ENCODE measurements around the gene CSNK1G3. TPM values are rescaled to one million over a fixed set of nuclear protein-coding genes. Genes with fewer than 3 reads are reported as not detected.

The CSNK1G3 gene
- total and polyA plus RNA-seq, 9 donors, result 16.6 to 46.5 (median 23.0) TPM

DNA sequence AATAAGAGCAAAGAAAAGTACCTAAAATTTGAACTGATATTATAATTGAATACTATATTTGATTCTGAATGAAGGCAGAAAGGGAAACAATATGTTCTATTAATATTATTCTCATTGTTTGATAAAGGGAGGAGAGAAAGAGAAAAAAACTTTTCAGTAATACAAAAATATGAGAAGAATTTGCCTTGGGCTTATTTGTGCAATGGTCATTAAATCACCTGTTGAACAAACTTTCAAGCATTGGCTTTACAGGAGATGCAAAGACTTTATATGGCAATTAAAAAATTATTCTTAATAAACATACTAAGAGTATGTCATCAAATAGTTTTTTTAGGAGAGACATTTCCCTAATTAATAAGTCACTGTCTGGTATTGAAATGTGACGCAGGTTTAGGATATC lies 85.0 kb downstream of the CSNK1G3 start:
- no peaks in the 10 kb centered on the region for H3K27me3 ChIP-seq (ENCODE audit: control insufficient read depth, insufficient read depth, low read length)
- no peaks in the 10 kb centered on the region for H3K4me1 ChIP-seq (ENCODE audit: control insufficient read depth, insufficient read depth, low read length)
- H3K27ac ChIP-seq (ENCODE audit: low read length), result no peak overlapping the region
- H3K9me3 ChIP-seq (replicated peaks; ENCODE audit: control insufficient read depth, low read depth, low read length), result no peaks in the 10 kb centered on the region
- peaks cover 6% of the 10 kb centered on the region for H3K36me3 ChIP-seq (ENCODE audit: control insufficient read depth, insufficient read depth, low read length)
- WGBS (ENCODE audit: insufficient coverage), result no CpG with 5 or more reads among the region's 1 CpG
- no peak overlapping the region for H3K4me3 ChIP-seq (ENCODE audit: low read length)
- no peak for DNase-seq

DNA sequence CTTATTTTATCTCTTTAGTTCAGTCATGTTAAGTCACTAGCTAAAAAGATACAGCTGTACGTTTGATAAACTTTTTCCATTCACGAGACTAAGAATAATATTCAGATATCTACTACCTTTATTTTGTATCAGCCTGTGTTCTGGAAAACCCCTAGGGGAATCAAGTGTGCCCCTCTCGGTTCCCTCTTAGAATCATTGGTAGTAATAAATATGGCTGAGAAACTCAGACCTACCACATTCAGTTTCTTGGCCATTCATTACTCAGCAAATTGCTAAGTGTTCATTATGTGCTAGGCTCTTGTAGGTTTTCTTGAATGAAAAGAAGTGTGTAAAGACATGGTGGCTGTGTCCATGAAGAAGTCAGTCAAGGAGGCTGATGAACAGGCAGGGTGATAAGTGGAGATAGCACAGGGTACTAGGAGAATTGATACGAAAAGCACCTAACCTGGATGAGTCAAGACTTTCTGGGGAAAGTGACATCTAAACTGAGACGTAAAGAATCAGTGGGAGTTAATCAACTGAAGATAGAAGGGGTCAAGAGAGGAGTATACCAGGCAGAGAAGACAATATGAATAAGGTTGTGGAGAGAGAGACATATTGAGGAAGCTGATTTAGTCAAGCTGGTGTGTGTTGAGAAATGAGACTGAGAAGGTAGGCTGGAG lies 86.2 kb downstream of the CSNK1G3 start:
- Histone ChIP-seq H3K4me1 (ENCODE audit: control insufficient read depth, insufficient read depth, low read length) (no peaks in the 10 kb centered on the region), H3K9me3 (replicated peaks; ENCODE audit: control insufficient read depth, low read depth, low read length) (no peaks in the 10 kb centered on the region), H3K4me3 (ENCODE audit: low read length) (no peak overlapping the region), H3K27me3 (ENCODE audit: control insufficient read depth, insufficient read depth, low read length) (no peaks in the 10 kb centered on the region), H3K36me3 (ENCODE audit: control insufficient read depth, insufficient read depth, low read length) (peaks cover 6% of the 10 kb centered on the region), H3K27ac (ENCODE audit: low read length) (no peak overlapping the region)
- DNase-seq, result no peak
- 100% methylated on average over 2 of the region's 5 CpGs for WGBS (ENCODE audit: insufficient coverage)

- no peaks in the 10 kb centered on the region for H3K27me3 ChIP-seq (ENCODE audit: control insufficient read depth, insufficient read depth, low read length)
- no peaks in the 10 kb centered on the region for H3K9me3 ChIP-seq (replicated peaks; ENCODE audit: control insufficient read depth, low read depth, low read length)
- no peak for DNase-seq
- peaks cover 6% of the 10 kb centered on the region for H3K36me3 ChIP-seq (ENCODE audit: control insufficient read depth, insufficient read depth, low read length)
- H3K4me3 ChIP-seq (ENCODE audit: low read length), result no peak overlapping the region
- no CpG with 5 or more reads among the region's 2 CpGs for WGBS (ENCODE audit: insufficient coverage)
- H3K4me1 ChIP-seq (ENCODE audit: control insufficient read depth, insufficient read depth, low read length), result no peaks in the 10 kb centered on the region
- H3K27ac ChIP-seq (ENCODE audit: low read length), result no peak overlapping the region
Measured at GRCh38 chr5:123599171-123599570, 87.2 kb downstream of the CSNK1G3 start.

GRCh38 chr5:123601610-123602009 lies 89.6 kb downstream of the CSNK1G3 start:
- Histone ChIP-seq H3K9me3 (replicated peaks; ENCODE audit: control insufficient read depth, low read depth, low read length) (no peaks in the 10 kb centered on the region), H3K4me3 (ENCODE audit: low read length) (no peak overlapping the region), H3K27me3 (ENCODE audit: control insufficient read depth, insufficient read depth, low read length) (no peaks in the 10 kb centered on the region), H3K36me3 (ENCODE audit: control insufficient read depth, insufficient read depth, low read length) (peaks cover 4% of the 10 kb centered on the region), H3K4me1 (ENCODE audit: control insufficient read depth, insufficient read depth, low read length) (no peaks in the 10 kb centered on the region), H3K27ac (ENCODE audit: low read length) (no peak overlapping the region)
- 100% methylated on average over 1 of the region's 2 CpGs for WGBS (ENCODE audit: insufficient coverage)
- no peak for DNase-seq

DNA sequence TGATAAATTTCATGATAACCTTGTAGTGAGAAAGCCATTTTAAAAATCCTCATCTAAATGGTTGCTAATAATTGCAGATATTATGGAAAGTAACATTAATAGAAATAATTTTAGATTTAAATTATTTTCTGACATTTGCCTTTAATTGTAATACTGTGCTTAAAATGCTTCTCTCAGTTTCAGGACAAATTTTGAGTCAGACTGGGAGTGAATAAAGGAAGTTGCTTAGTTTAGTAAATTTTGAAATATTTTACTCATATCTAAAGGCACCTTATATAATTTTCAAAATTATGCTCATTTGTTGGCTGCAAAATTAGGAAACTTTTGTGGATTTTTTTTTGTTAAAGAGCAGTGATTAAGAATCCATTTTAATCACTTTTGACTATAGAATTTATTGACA lies 93.8 kb downstream of the CSNK1G3 start:
- Histone ChIP-seq H3K36me3 (ENCODE audit: control insufficient read depth, insufficient read depth, low read length) (peaks cover 3% of the 10 kb centered on the region), H3K27ac (ENCODE audit: low read length) (no peak overlapping the region), H3K4me3 (ENCODE audit: low read length) (no peak overlapping the region), H3K4me1 (ENCODE audit: control insufficient read depth, insufficient read depth, low read length) (no peaks in the 10 kb centered on the region), H3K27me3 (ENCODE audit: control insufficient read depth, insufficient read depth, low read length) (no peaks in the 10 kb centered on the region), H3K9me3 (replicated peaks; ENCODE audit: control insufficient read depth, low read depth, low read length) (no peaks in the 10 kb centered on the region)
- DNase-seq, result no peak

DNA sequence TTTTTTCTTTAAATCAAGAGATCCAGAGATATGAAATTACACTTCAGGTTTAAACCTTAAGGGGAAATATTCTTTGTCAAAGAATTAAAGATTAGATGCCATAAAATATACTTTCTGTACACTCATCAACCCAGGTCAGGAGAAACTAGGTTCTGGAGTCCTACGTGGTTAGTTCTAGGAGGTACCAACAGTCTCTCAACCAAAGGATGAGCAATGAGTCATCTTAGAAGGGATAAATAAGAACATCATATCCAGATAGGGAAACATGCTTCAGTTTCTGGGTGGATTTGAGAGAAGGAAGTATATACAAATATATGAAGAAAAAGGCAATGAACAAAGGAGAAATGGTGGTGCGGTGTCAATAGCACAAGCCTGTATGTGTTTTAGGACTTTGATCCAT lies 98.2 kb downstream of the CSNK1G3 start:
- Histone ChIP-seq H3K9me3 (replicated peaks; ENCODE audit: control insufficient read depth, low read depth, low read length) (no peaks in the 10 kb centered on the region), H3K4me1 (ENCODE audit: control insufficient read depth, insufficient read depth, low read length) (no peaks in the 10 kb centered on the region), H3K27ac (ENCODE audit: low read length) (no peak overlapping the region), H3K27me3 (ENCODE audit: control insufficient read depth, insufficient read depth, low read length) (no peaks in the 10 kb centered on the region), H3K4me3 (ENCODE audit: low read length) (no peak overlapping the region), H3K36me3 (ENCODE audit: control insufficient read depth, insufficient read depth, low read length) (peaks cover 9% of the 10 kb centered on the region)
- DNase-seq, result no peak
- WGBS (ENCODE audit: insufficient coverage), result no CpG with 5 or more reads among the region's 2 CpGs

DNA sequence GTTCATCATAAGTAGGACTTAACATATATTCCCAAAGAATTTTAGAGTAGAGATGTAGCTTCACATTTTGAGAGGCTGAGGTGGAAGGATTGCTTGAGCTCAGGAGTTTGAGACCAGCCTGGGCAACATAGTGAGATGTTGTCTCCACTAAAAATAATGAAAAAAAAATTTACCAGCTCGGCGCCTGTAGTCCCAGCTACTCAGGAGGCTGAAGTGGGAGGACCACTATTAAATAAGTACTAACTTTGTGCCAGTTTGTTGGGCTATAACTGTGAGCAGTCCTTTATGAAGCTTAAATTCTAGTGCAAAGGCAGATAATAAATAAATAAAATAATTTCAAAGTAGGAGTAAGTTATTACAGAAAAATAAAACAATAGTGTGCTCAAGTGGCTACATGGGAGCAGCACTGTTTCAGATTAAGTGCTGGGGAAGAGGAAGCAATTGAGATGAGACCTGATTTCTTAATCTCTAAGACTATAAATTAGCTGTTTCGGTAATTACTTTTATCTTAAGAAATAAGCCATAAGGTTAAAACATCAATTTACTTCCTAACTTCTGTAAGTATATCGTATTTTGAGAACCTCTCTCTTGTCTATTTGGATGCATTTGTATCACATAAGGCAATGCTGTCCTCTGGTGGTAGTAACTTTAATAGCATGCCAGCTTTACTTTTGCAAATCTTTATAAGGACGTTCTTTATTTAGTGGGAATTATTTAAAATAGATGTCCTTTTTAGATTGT lies 98.9 kb downstream of the CSNK1G3 start:
- no peak overlapping the region for H3K27ac ChIP-seq (ENCODE audit: low read length)
- no peak overlapping the region for H3K4me3 ChIP-seq (ENCODE audit: low read length)
- H3K4me1 ChIP-seq (ENCODE audit: control insufficient read depth, insufficient read depth, low read length), result no peaks in the 10 kb centered on the region
- DNase-seq, result peak; percentile 69
- peaks cover 9% of the 10 kb centered on the region for H3K36me3 ChIP-seq (ENCODE audit: control insufficient read depth, insufficient read depth, low read length)
- H3K27me3 ChIP-seq (ENCODE audit: control insufficient read depth, insufficient read depth, low read length), result no peaks in the 10 kb centered on the region
- H3K9me3 ChIP-seq (replicated peaks; ENCODE audit: control insufficient read depth, low read depth, low read length), result no peaks in the 10 kb centered on the region
- no CpG with 5 or more reads among the region's 5 CpGs for WGBS (ENCODE audit: insufficient coverage)

- Histone ChIP-seq H3K36me3 (ENCODE audit: control insufficient read depth, insufficient read depth, low read length) (peaks cover 9% of the 10 kb centered on the region), H3K27me3 (ENCODE audit: control insufficient read depth, insufficient read depth, low read length) (no peaks in the 10 kb centered on the region), H3K27ac (ENCODE audit: low read length) (no peak overlapping the region), H3K9me3 (replicated peaks; ENCODE audit: control insufficient read depth, low read depth, low read length) (no peaks in the 10 kb centered on the region), H3K4me1 (ENCODE audit: control insufficient read depth, insufficient read depth, low read length) (no peaks in the 10 kb centered on the region), H3K4me3 (ENCODE audit: low read length) (no peak overlapping the region)
- no CpG with 5 or more reads among the region's 1 CpG for WGBS (ENCODE audit: insufficient coverage)
- no peak for DNase-seq
Measured at GRCh38 chr5:123611406-123611709, 99.4 kb downstream of the CSNK1G3 start.

DNA sequence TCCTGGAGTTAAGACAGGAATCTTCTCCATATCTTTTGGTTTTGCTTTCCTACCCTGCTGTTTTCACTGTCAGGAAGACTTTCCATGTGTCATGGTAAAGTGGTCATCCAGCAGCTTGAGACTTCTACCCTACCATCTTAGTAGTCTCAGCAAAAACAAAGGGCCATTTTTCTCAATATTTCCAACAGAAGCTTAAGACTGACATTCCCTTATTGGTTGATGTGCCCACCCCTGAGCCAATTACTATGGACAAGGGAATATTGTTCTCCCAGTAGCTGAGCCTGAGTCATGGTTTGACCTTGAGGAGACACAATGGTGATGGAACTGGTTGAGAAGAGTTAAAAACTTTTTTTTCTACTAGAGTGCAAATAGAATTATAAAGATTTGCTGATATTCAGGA lies 105.6 kb downstream of the CSNK1G3 start:
- Histone ChIP-seq H3K4me3 (ENCODE audit: low read length) (no peak overlapping the region), H3K36me3 (ENCODE audit: control insufficient read depth, insufficient read depth, low read length) (peaks cover 9% of the 10 kb centered on the region), H3K4me1 (ENCODE audit: control insufficient read depth, insufficient read depth, low read length) (no peaks in the 10 kb centered on the region), H3K9me3 (replicated peaks; ENCODE audit: control insufficient read depth, low read depth, low read length) (peaks cover 2% of the 10 kb centered on the region), H3K27ac (ENCODE audit: low read length) (no peak overlapping the region), H3K27me3 (ENCODE audit: control insufficient read depth, insufficient read depth, low read length) (no peaks in the 10 kb centered on the region)
- no peak for DNase-seq

GRCh38 chr5:123626051-123626450 lies 114.1 kb downstream of the CSNK1G3 start:
- Histone ChIP-seq H3K36me3 (ENCODE audit: control insufficient read depth, insufficient read depth, low read length) (no peaks in the 10 kb centered on the region), H3K4me1 (ENCODE audit: control insufficient read depth, insufficient read depth, low read length) (no peaks in the 10 kb centered on the region), H3K9me3 (replicated peaks; ENCODE audit: control insufficient read depth, low read depth, low read length) (peaks cover 15% of the 10 kb centered on the region), H3K27me3 (ENCODE audit: control insufficient read depth, insufficient read depth, low read length) (no peaks in the 10 kb centered on the region), H3K27ac (ENCODE audit: low read length) (no peak overlapping the region), H3K4me3 (ENCODE audit: low read length) (no peak overlapping the region)
- WGBS (ENCODE audit: insufficient coverage), result no CpG with 5 or more reads among the region's 2 CpGs
- DNase-seq, result no peak

All from muscle of leg (tissue), 11 donors.